Measurements from ENCODE around the gene HS3ST3A1. TPM values are rescaled to one million over a fixed set of nuclear protein-coding genes. Genes with fewer than 3 reads are reported as not detected.

HS3ST3A1 gene
- total and polyA plus RNA-seq, 8 donors, result 0.56 to 10.7 (median 1.8) TPM; not detected in 1

DNA sequence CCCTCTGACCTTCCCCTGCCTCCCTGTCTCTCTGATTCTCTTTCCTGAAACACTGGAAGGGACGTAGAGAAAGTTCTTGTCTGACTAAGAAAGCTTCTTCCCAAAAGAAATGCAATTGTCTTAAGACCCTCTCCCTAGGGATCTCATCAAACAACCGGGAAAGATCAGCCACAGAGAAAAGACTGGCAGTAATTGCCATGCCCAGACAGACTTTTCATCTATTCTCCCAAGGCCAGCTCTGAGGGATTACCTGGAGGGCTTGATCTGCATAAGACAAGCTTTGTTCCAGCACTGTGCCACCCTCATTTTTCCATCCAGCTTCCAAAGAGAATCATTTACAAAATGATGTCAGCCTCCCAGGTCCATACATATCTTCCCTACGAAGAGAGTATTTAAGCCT, 38.8 kb upstream of the HS3ST3A1 start:
- H3K4me3 ChIP-seq, result no peak overlapping the region
- H3K27me3 ChIP-seq, result no peaks in the 10 kb centered on the region
- TF ChIP-seq EP300 (IDR thresholded peaks at IDR 0.05), result no peak
- TF ChIP-seq, protein P1, sequence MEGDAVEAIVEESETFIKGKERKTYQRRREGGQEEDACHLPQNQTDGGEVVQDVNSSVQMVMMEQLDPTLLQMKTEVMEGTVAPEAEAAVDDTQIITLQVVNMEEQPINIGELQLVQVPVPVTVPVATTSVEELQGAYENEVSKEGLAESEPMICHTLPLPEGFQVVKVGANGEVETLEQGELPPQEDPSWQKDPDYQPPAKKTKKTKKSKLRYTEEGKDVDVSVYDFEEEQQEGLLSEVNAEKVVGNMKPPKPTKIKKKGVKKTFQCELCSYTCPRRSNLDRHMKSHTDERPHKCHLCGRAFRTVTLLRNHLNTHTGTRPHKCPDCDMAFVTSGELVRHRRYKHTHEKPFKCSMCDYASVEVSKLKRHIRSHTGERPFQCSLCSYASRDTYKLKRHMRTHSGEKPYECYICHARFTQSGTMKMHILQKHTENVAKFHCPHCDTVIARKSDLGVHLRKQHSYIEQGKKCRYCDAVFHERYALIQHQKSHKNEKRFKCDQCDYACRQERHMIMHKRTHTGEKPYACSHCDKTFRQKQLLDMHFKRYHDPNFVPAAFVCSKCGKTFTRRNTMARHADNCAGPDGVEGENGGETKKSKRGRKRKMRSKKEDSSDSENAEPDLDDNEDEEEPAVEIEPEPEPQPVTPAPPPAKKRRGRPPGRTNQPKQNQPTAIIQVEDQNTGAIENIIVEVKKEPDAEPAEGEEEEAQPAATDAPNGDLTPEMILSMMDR (IDR thresholded peaks at IDR 0.05), result no peak
- H3K27ac ChIP-seq, result no peak overlapping the region
- H3K4me1 ChIP-seq, result no peaks in the 10 kb centered on the region
- 47 to 63% (median 62%) methylated on average over 3 of the region's 3 CpGs for WGBS, 5 donors
- no peaks in the 10 kb centered on the region for H3K9me3 ChIP-seq
- no peaks in the 10 kb centered on the region for H3K36me3 ChIP-seq
- intact Hi-C loops (cut with DNase I; ENCODE audit: low total_unique reads), result no loop called here
- DNase-seq, result no peak

DNA sequence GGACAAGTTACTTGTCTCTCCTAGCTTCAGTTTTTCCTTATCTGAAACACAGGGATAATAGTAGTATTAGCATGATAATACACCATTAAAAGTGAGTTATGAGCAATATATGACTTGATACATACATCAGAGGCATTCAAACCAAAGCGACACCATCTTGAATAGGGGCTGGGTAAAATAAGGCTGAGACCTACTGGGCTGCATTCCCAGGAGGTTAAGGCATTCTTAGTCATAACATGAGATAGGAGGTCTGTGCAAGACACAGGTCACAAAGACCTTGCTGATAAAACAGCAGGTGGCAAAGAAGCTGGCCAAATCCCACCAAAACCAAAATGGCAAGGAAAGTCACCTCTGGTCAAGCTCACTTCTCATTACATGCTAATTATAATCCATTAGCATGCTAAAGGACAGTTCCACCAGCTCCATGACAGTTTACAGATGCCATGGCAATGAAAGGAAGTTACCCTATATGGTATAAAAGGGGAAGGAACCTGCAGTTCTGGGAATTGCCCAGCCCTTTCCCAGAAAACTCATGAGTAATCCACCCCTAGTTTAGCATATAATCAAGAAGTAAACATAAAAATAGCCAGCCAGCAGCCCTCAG, 37.2 kb upstream of the HS3ST3A1 start:
- Histone ChIP-seq H3K27me3 (no peaks in the 10 kb centered on the region), H3K4me3 (no peak overlapping the region), H3K36me3 (no peaks in the 10 kb centered on the region), H3K9me3 (no peaks in the 10 kb centered on the region), H3K27ac (no peak overlapping the region), H3K4me1 (no peaks in the 10 kb centered on the region)
- intact Hi-C loops (cut with DNase I; ENCODE audit: low total_unique reads), result no loop called here
- TF ChIP-seq POLR2AphosphoS5 (IDR thresholded peaks at IDR 0.05) (no peak), POLR2A (IDR thresholded peaks at IDR 0.05) (no peak), EP300 (IDR thresholded peaks at IDR 0.05) (no peak)
- TF ChIP-seq, protein P1 (IDR thresholded peaks at IDR 0.05), result no peak
- 80 to 100% (median 100%) methylated on average over 1 of the region's 1 CpG for WGBS, 5 donors
- DNase-seq, result no peak

DNA sequence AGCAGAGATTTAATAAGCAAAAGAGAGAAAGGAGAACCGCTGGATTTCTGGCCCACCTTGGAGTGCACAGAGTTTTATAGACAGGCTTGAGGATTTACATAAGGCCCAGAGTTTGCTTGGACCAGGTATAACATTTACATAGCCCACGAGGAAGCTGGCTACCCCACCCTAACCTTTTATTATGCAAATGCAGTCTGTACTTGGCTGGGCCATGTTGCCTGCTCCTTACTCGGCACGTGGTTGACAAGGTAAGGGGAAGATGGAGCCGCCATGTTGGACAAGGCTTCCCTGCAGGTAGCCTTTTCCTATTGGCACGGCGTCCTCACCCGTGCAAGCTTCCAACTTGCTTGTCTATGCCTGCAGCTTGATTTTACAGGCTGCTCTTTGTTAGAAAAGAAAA, 35.2 kb upstream of the HS3ST3A1 start:
- H3K4me1 ChIP-seq, result no peaks in the 10 kb centered on the region
- H3K9me3 ChIP-seq, result no peaks in the 10 kb centered on the region
- WGBS, 5 donors, result 77 to 87% (median 84%) methylated on average over 8 of the region's 8 CpGs
- no peak overlapping the region for H3K27ac ChIP-seq
- H3K4me3 ChIP-seq, result no peak overlapping the region
- TF ChIP-seq POLR2AphosphoS5 (IDR thresholded peaks at IDR 0.05), result no peak
- no peak for TF ChIP-seq EP300 (IDR thresholded peaks at IDR 0.05)
- TF ChIP-seq, protein P1 (IDR thresholded peaks at IDR 0.05), result no peak
- TF ChIP-seq POLR2A (IDR thresholded peaks at IDR 0.05), result no peak
- no peak for DNase-seq
- H3K36me3 ChIP-seq, result no peaks in the 10 kb centered on the region
- intact Hi-C loops (cut with DNase I; ENCODE audit: low total_unique reads), result no loop called here
- peaks cover 0 to 9% (median 0%) of the 10 kb centered on the region in 3 donors for H3K27me3 ChIP-seq

DNA sequence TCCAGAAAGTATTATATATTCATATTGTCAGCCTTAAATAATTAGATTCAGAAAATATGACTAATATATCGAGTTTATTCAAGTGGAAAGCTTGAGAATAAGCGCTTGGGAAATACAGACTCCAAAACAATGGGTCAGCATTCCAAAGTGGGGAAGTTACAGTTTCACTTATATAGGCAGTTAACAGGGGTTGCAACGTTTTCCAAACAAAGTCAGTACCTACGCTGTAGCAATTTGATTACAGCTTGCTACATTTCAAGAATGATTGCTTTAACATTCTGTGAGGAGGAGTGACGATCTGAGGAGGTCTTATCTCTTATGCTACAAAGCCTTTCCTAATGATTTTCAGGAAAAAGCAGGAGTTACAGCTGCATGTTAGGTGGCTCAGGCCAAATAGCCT, 34.2 kb upstream of the HS3ST3A1 start:
- 48 to 52% (median 50%) methylated on average over 5 of the region's 5 CpGs for WGBS, 5 donors
- Histone ChIP-seq H3K36me3 (no peaks in the 10 kb centered on the region), H3K9me3 (no peaks in the 10 kb centered on the region), H3K4me3 (no peak overlapping the region), H3K27me3 (peaks cover 0 to 9% (median 0%) of the 10 kb centered on the region in 3 donors), H3K27ac (no peak overlapping the region), H3K4me1 (no peaks in the 10 kb centered on the region)
- no peak for TF ChIP-seq POLR2AphosphoS5 (IDR thresholded peaks at IDR 0.05)
- TF ChIP-seq, protein P1 (IDR thresholded peaks at IDR 0.05), result no peak
- TF ChIP-seq POLR2A (IDR thresholded peaks at IDR 0.05), result no peak
- TF ChIP-seq EP300 (IDR thresholded peaks at IDR 0.05), result no peak
- no peak for DNase-seq
- intact Hi-C loops (cut with DNase I; ENCODE audit: low total_unique reads), result no loop called here
